ENCODE results near the gene PRKCA. TPM values are rescaled to one million over a fixed set of nuclear protein-coding genes. Genes with fewer than 3 reads are reported as not detected.
A peak's percentile ranks its signal among the peaks of the same experiment; 100 is the strongest.
"Not testable (repeated sequence)": the region's sequence is repeated elsewhere in the genome, so short reads cannot be mapped to it uniquely, and the experiment has no call there.

PRKCA gene
- total and polyA plus RNA-seq, 2 donors = 15.6 to 24.4 TPM

- Histone ChIP-seq H3K4me1 (ENCODE audit: insufficient read depth) (no peaks in the 10 kb centered on the region), H3K4me3 (ENCODE audit: low read depth, low read length) (no peak overlapping the region), H3K36me3 (ENCODE audit: insufficient read depth) (no peaks in the 10 kb centered on the region), H3K27ac (ENCODE audit: low read depth) (no peak overlapping the region)
- no peak for DNase-seq (ENCODE audit: extremely low spot score)
These were observed 20.4 kb downstream of the PRKCA start for GRCh38 chr17:66322764-66323163.

- not testable (repeated sequence) for H3K4me1 ChIP-seq (ENCODE audit: insufficient read depth); DNase-seq (ENCODE audit: extremely low spot score); H3K36me3 ChIP-seq (ENCODE audit: insufficient read depth); H3K27ac ChIP-seq (ENCODE audit: low read depth); H3K4me3 ChIP-seq (ENCODE audit: low read depth, low read length)
- 93% methylated on average over 3 of the region's 3 CpGs for WGBS
These were observed 22.1 kb downstream of the PRKCA start for GRCh38 chr17:66324381-66325004.

GRCh38 chr17:66326476-66327047 is 24.1 kb downstream of the PRKCA start:
- Histone ChIP-seq H3K4me1 (ENCODE audit: insufficient read depth) (no peaks in the 10 kb centered on the region), H3K27ac (ENCODE audit: low read depth) (no peak overlapping the region), H3K36me3 (ENCODE audit: insufficient read depth) (no peaks in the 10 kb centered on the region), H3K4me3 (ENCODE audit: low read depth, low read length) (no peak overlapping the region)
- no peak for DNase-seq (ENCODE audit: extremely low spot score)
- 97% methylated on average over 2 of the region's 2 CpGs for WGBS

GRCh38 chr17:66330646-66331037 is 28.2 kb downstream of the PRKCA start:
- WGBS = 24% methylated on average over 2 of the region's 2 CpGs
- Histone ChIP-seq H3K4me3 (ENCODE audit: low read depth, low read length) (no peak overlapping the region), H3K4me1 (ENCODE audit: insufficient read depth) (no peaks in the 10 kb centered on the region), H3K36me3 (ENCODE audit: insufficient read depth) (no peaks in the 10 kb centered on the region), H3K27ac (ENCODE audit: low read depth) (no peak overlapping the region)
- peak; percentile 20 for DNase-seq (ENCODE audit: extremely low spot score)

GRCh38 chr17:66331038-66331816 is 28.8 kb downstream of the PRKCA start:
- Histone ChIP-seq H3K4me3 (ENCODE audit: low read depth, low read length) (no peak overlapping the region), H3K4me1 (ENCODE audit: insufficient read depth) (no peaks in the 10 kb centered on the region), H3K36me3 (ENCODE audit: insufficient read depth) (no peaks in the 10 kb centered on the region), H3K27ac (ENCODE audit: low read depth) (no peak overlapping the region)
- WGBS = 59% methylated on average over 8 of the region's 8 CpGs
- no peak for DNase-seq (ENCODE audit: extremely low spot score)

- 93% methylated on average over 1 of the region's 1 CpG for WGBS
- no peaks in the 10 kb centered on the region for H3K36me3 ChIP-seq (ENCODE audit: insufficient read depth)
- no peak for DNase-seq (ENCODE audit: extremely low spot score)
These were observed 33.4 kb downstream of the PRKCA start for GRCh38 chr17:66335797-66336196.

GRCh38 chr17:66337268-66337667 is 34.9 kb downstream of the PRKCA start:
- 93% methylated on average over 6 of the region's 6 CpGs for WGBS
- no peak overlapping the region for H3K4me3 ChIP-seq (ENCODE audit: low read depth, low read length)
- no peaks in the 10 kb centered on the region for H3K4me1 ChIP-seq (ENCODE audit: insufficient read depth)
- no peaks in the 10 kb centered on the region for H3K36me3 ChIP-seq (ENCODE audit: insufficient read depth)
- H3K27ac ChIP-seq (ENCODE audit: low read depth) = no peak overlapping the region
- DNase-seq (ENCODE audit: extremely low spot score) = no peak

More at GRCh38 chr17:66335797-66336196, 33.4 kb downstream of the PRKCA start:
- no peak overlapping the region for H3K27ac ChIP-seq (ENCODE audit: low read depth)
- no peak overlapping the region for H3K4me3 ChIP-seq (ENCODE audit: low read depth, low read length)
- no peaks in the 10 kb centered on the region for H3K4me1 ChIP-seq (ENCODE audit: insufficient read depth)

- 82% methylated on average over 6 of the region's 6 CpGs for WGBS
- no peaks in the 10 kb centered on the region for H3K4me1 ChIP-seq (ENCODE audit: insufficient read depth)
- H3K4me3 ChIP-seq (ENCODE audit: low read depth, low read length) = no peak overlapping the region
- no peak for DNase-seq (ENCODE audit: extremely low spot score)
- no peak overlapping the region for H3K27ac ChIP-seq (ENCODE audit: low read depth)
- no peaks in the 10 kb centered on the region for H3K36me3 ChIP-seq (ENCODE audit: insufficient read depth)
These were observed 35.6 kb downstream of the PRKCA start for GRCh38 chr17:66337866-66338485.

GRCh38 chr17:66338937-66339336 is 36.5 kb downstream of the PRKCA start:
- DNase-seq (ENCODE audit: extremely low spot score) = no peak
- Histone ChIP-seq H3K36me3 (ENCODE audit: insufficient read depth) (no peaks in the 10 kb centered on the region), H3K27ac (ENCODE audit: low read depth) (no peak overlapping the region), H3K4me3 (ENCODE audit: low read depth, low read length) (no peak overlapping the region), H3K4me1 (ENCODE audit: insufficient read depth) (no peaks in the 10 kb centered on the region)
- WGBS = 84% methylated on average over 4 of the region's 4 CpGs

- Histone ChIP-seq H3K27ac (ENCODE audit: low read depth) (no peak overlapping the region), H3K36me3 (ENCODE audit: insufficient read depth) (no peaks in the 10 kb centered on the region), H3K4me1 (ENCODE audit: insufficient read depth) (no peaks in the 10 kb centered on the region), H3K4me3 (ENCODE audit: low read depth, low read length) (no peak overlapping the region)
- 47% methylated on average over 1 of the region's 1 CpG for WGBS
- DNase-seq (ENCODE audit: extremely low spot score) = no peak
These were observed 37.1 kb downstream of the PRKCA start for GRCh38 chr17:66339561-66339960.

- Histone ChIP-seq H3K4me1 (ENCODE audit: insufficient read depth) (no peaks in the 10 kb centered on the region), H3K27ac (ENCODE audit: low read depth) (no peak overlapping the region), H3K36me3 (ENCODE audit: insufficient read depth) (no peaks in the 10 kb centered on the region), H3K4me3 (ENCODE audit: low read depth, low read length) (no peak overlapping the region)
- 89% methylated on average over 2 of the region's 2 CpGs for WGBS
- no peak for DNase-seq (ENCODE audit: extremely low spot score)
These were observed 38.3 kb downstream of the PRKCA start for GRCh38 chr17:66340720-66341119.

GRCh38 chr17:66341462-66341861 is 39.0 kb downstream of the PRKCA start:
- no peak for DNase-seq (ENCODE audit: extremely low spot score)
- Histone ChIP-seq H3K36me3 (ENCODE audit: insufficient read depth) (no peaks in the 10 kb centered on the region), H3K4me1 (ENCODE audit: insufficient read depth) (no peaks in the 10 kb centered on the region), H3K27ac (ENCODE audit: low read depth) (no peak overlapping the region), H3K4me3 (ENCODE audit: low read depth, low read length) (no peak overlapping the region)
- WGBS = 85% methylated on average over 4 of the region's 4 CpGs

GRCh38 chr17:66342263-66342662 is 39.9 kb downstream of the PRKCA start:
- H3K36me3 ChIP-seq (ENCODE audit: insufficient read depth); H3K27ac ChIP-seq (ENCODE audit: low read depth); DNase-seq (ENCODE audit: extremely low spot score); H3K4me3 ChIP-seq (ENCODE audit: low read depth, low read length); H3K4me1 ChIP-seq (ENCODE audit: insufficient read depth): not testable (repeated sequence)
- WGBS = over 99% methylated on average over 4 of the region's 4 CpGs
